ENCODE measurements around the gene SNX7. TPM values are rescaled to one million over a fixed set of nuclear protein-coding genes. Genes with fewer than 3 reads are reported as not detected.

Gene SNX7
- total RNA-seq, 8 experiments from 2014 or later, result 12.4 to 34.7 (median 18.9) TPM

DNA sequence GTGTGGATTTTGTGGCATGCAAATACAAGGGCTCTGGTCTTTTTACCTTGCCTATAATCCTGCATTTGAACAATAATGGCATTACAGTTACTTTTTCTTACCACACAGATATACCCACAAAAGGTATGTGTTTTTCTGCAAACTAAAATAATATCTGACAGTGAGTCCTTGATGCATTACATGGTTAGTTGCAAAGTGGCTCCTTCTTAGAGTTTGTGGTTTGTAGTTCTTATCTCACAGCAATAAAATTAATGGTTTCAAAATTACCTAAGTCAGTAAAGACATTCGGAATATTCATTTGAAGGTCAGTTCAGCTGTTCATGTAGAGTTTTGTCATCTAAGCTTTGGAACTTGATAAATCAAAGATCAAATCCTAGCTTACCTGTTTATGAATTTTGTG lies 43.5 kb downstream of the SNX7 start:
- Histone ChIP-seq H3K4me1 (replicated peaks in 1 of 2) (peaks cover 11 to 12% of the 10 kb centered on the region in 2 donors), H3K27ac (no peak overlapping the region), H3K4me3 (no peak overlapping the region)
- ATAC-seq (replicated peaks in 6 of 8), result no peak
- WGBS, 10 experiments, result 40 to 100% (median 97%) methylated on average over 1 of the region's 1 CpG; no CpG with 5 or more reads in 2 of the 10 experiments
- in situ Hi-C loops (cut with MboI; ENCODE audit: low pct_unique_long_range_greater_than_20kb in 2 of 9, low sequenced_read_pairs in 9 of 9, unreplicated experiment in 9 of 9), result no loop called here

- in situ Hi-C loops (cut with MboI; ENCODE audit: low pct_unique_long_range_greater_than_20kb in 2 of 9, low sequenced_read_pairs in 9 of 9, unreplicated experiment in 9 of 9), result no loop called here
- no peak overlapping the region for H3K4me3 ChIP-seq
- ATAC-seq (replicated peaks in 6 of 8), result no peak
- H3K27ac ChIP-seq, result no peak overlapping the region
- peaks cover 11 to 12% of the 10 kb centered on the region in 2 donors for H3K4me1 ChIP-seq (replicated peaks in 1 of 2)
- WGBS, 10 experiments, result 72 to 100% (median 93%) methylated on average over 1 to 2 of the region's 2 CpGs
Observed at GRCh38 chr1:98705591-98705990, 44.1 kb downstream of the SNX7 start.

DNA sequence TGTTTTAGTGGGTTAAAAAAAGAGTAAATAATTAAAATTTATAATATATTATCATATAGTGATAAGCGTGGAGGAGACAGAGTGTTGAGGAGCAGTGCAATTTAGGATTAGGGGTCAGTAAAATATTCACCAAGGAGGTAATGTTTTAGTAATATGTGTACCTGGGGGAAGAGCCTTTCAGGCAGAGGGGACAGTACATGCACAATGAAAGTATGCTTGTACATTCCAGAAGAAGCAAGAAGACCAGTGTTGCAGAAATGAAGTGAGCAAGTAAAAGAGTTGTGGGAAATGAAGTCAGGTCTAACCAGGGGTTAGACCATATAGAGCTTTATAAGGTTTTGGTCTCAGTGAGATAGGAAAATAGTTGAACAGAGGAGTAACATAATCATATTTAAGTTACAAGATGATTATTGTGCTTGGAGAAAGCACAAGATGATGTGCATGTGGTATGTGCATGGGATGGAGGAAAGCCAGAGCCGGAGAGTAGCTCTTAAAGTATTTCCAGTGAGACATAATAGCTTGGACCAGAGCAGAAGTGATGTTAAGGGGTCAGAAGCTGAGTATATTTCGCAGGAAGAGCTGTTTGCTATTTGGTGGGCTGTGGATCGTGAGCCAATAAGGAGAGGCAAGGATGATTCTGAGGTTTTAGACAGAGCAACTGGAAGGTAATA lies 44.8 kb downstream of the SNX7 start:
- no peak overlapping the region for H3K4me3 ChIP-seq
- H3K4me1 ChIP-seq (replicated peaks in 1 of 2), result peaks cover 11 to 12% of the 10 kb centered on the region in 2 donors
- H3K27ac ChIP-seq, result no peak overlapping the region
- in situ Hi-C loops (cut with MboI; ENCODE audit: low pct_unique_long_range_greater_than_20kb in 2 of 9, low sequenced_read_pairs in 9 of 9, unreplicated experiment in 9 of 9), result no loop called here
- WGBS, 10 experiments, result 69 to 100% (median 90%) methylated on average over 1 to 4 of the region's 4 CpGs
- ATAC-seq (replicated peaks in 6 of 8), result peak in 1 of 8 experiments; percentile 23

GRCh38 chr1:98707556-98707955 lies 46.0 kb downstream of the SNX7 start:
- no peak overlapping the region for H3K4me3 ChIP-seq
- no peak overlapping the region for H3K27ac ChIP-seq
- peak in 3 of 8 experiments; percentile 39 to 86 (median 52) for ATAC-seq (replicated peaks in 6 of 8)
- in situ Hi-C loops (cut with MboI; ENCODE audit: low pct_unique_long_range_greater_than_20kb in 2 of 9, low sequenced_read_pairs in 9 of 9, unreplicated experiment in 9 of 9), result no loop called here
- H3K4me1 ChIP-seq (replicated peaks in 1 of 2), result peaks cover 11 to 12% of the 10 kb centered on the region in 2 donors

DNA sequence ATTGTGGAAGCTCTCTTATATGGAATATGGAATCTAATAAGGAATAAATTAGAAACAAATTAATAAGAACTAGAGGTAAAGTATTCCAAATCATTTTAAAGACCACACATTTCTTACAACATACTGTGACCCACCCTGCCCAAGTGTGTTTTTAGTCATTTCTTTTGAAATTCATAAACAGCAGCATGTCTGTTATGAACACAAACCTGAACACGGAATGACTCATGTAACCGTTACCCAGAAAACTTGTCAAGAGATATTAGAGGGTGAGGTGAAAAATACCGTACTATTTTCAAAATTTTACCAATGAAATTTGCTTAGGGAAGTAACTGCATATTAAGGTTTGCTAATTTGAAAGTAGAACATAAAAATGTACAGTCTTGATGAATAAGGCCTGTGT lies 48.4 kb downstream of the SNX7 start:
- no peak overlapping the region for H3K27ac ChIP-seq
- peaks cover under 1 to 4% of the 10 kb centered on the region in 2 donors for H3K4me1 ChIP-seq (replicated peaks in 1 of 2)
- H3K4me3 ChIP-seq, result no peak overlapping the region
- in situ Hi-C loops (cut with MboI; ENCODE audit: low pct_unique_long_range_greater_than_20kb in 2 of 9, low sequenced_read_pairs in 9 of 9, unreplicated experiment in 9 of 9), result no loop called here
- 81 to 100% (median 97%) methylated on average over 2 to 3 of the region's 3 CpGs; no CpG with 5 or more reads in 1 of the 10 experiments for WGBS, 10 experiments
- no peak for ATAC-seq (replicated peaks in 6 of 8)

GRCh38 chr1:98723574-98723973 lies 62.1 kb downstream of the SNX7 start:
- no peaks in the 10 kb centered on the region for H3K4me1 ChIP-seq (replicated peaks in 1 of 2)
- no peak overlapping the region for H3K4me3 ChIP-seq
- H3K27ac ChIP-seq, result no peak overlapping the region
- no peak for ATAC-seq (replicated peaks in 6 of 8)
- in situ Hi-C loops (cut with MboI; ENCODE audit: low pct_unique_long_range_greater_than_20kb in 2 of 9, low sequenced_read_pairs in 9 of 9, unreplicated experiment in 9 of 9), result no loop called here
- WGBS, 10 experiments, result 71 to 92% (median 78%) methylated on average over 3 to 8 of the region's 8 CpGs; no CpG with 5 or more reads in 1 of the 10 experiments

GRCh38 chr1:98732985-98733781 lies 71.7 kb downstream of the SNX7 start:
- in situ Hi-C loops (cut with MboI; ENCODE audit: low pct_unique_long_range_greater_than_20kb in 2 of 9, low sequenced_read_pairs in 9 of 9, unreplicated experiment in 9 of 9), result no loop called here
- H3K27ac ChIP-seq, result no peak overlapping the region
- H3K4me3 ChIP-seq, result no peak overlapping the region
- no peak for ATAC-seq (replicated peaks in 6 of 8)
- peaks cover 0 to 2% of the 10 kb centered on the region in 2 donors for H3K4me1 ChIP-seq (replicated peaks in 1 of 2)
- WGBS, 10 experiments, result 45 to 88% (median 78%) methylated on average over 4 to 9 of the region's 9 CpGs; no CpG with 5 or more reads in 1 of the 10 experiments

DNA sequence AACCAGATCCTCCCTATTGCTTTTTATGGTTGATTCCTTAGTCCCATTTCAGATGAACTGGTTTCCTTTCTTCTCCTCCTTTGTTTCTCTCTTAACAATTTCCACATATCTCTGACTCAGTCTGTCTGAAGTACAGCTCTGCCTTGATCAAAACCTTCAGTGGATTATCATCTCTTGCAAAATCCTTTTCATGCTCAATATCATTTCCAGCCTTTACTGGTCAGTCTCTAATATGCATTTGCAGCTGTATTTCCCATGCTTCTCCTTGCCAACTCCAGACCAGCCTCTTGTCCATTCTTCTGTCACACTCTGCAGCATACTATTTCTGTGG lies 72.2 kb downstream of the SNX7 start:
- Histone ChIP-seq H3K4me3 (no peak overlapping the region), H3K27ac (no peak overlapping the region), H3K4me1 (replicated peaks in 1 of 2) (peaks cover 0 to 2% of the 10 kb centered on the region in 2 donors)
- peak in 2 of 8 experiments; percentile 59 to 93 for ATAC-seq (replicated peaks in 6 of 8)
- in situ Hi-C loops (cut with MboI; ENCODE audit: low pct_unique_long_range_greater_than_20kb in 2 of 9, low sequenced_read_pairs in 9 of 9, unreplicated experiment in 9 of 9), result no loop called here

GRCh38 chr1:98735756-98736155 lies 74.2 kb downstream of the SNX7 start:
- Histone ChIP-seq H3K4me3 (no peak overlapping the region), H3K27ac (no peak overlapping the region), H3K4me1 (replicated peaks in 1 of 2) (no peaks in the 10 kb centered on the region)
- in situ Hi-C loops (cut with MboI; ENCODE audit: low pct_unique_long_range_greater_than_20kb in 2 of 9, low sequenced_read_pairs in 9 of 9, unreplicated experiment in 9 of 9), result no loop called here
- ATAC-seq (replicated peaks in 6 of 8), result no peak

GRCh38 chr1:98737835-98738234 lies 76.3 kb downstream of the SNX7 start:
- Histone ChIP-seq H3K4me1 (replicated peaks in 1 of 2) (no peaks in the 10 kb centered on the region), H3K27ac (no peak overlapping the region), H3K4me3 (no peak overlapping the region)
- in situ Hi-C loops (cut with MboI; ENCODE audit: low pct_unique_long_range_greater_than_20kb in 2 of 9, low sequenced_read_pairs in 9 of 9, unreplicated experiment in 9 of 9), result no loop called here
- no peak for ATAC-seq (replicated peaks in 6 of 8)

DNA sequence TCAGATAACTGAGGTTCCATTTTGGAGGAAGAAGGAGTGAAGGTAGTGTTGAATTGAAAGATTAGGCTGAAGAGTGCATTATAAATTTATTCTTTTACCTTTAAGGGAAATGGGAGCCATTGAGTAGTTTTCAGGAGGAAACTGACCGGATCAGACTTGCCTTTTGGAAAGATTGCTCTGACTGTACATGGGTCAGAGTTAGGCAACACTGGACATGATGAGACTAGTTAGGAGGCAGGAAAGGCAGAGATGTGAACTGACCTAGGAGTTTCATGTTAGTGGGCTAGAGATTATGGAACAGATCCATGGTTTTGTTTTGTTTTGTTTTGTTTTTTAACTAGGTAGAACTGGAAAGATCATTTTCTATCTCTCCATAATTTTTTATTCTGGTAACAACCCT lies 78.2 kb downstream of the SNX7 start:
- Histone ChIP-seq H3K4me1 (replicated peaks in 1 of 2) (no peaks in the 10 kb centered on the region), H3K4me3 (no peak overlapping the region), H3K27ac (no peak overlapping the region)
- ATAC-seq (replicated peaks in 6 of 8), result no peak
- WGBS, 10 experiments, result 75 to 100% (median 91%) methylated on average over 1 of the region's 1 CpG
- in situ Hi-C loops (cut with MboI; ENCODE audit: low pct_unique_long_range_greater_than_20kb in 2 of 9, low sequenced_read_pairs in 9 of 9, unreplicated experiment in 9 of 9), result no loop called here

DNA sequence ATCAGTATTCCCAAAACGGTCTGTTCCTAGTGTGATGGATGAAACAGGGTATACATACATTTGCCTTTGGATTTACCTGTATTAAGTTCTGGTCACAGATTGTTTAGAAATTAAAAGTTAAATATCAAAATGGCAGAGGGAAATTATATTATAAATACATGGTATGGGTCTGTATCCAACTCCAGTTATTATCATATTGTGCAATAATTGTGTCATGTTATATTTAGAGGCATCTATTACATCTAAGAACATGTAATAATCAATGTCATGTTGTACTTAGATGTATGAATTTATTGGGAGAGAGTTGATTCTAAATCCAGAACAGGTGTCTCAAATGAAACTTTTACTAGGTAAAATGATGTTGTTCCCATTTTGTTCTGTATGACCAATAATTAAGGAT lies 79.6 kb downstream of the SNX7 start:
- in situ Hi-C loops (cut with MboI; ENCODE audit: low pct_unique_long_range_greater_than_20kb in 2 of 9, low sequenced_read_pairs in 9 of 9, unreplicated experiment in 9 of 9), result no loop called here
- no peak overlapping the region for H3K27ac ChIP-seq
- no peak overlapping the region for H3K4me3 ChIP-seq
- 20 to 86% (median 56%) methylated on average over 1 of the region's 1 CpG; no CpG with 5 or more reads in 1 of the 10 experiments for WGBS, 10 experiments
- no peaks in the 10 kb centered on the region for H3K4me1 ChIP-seq (replicated peaks in 1 of 2)
- no peak for ATAC-seq (replicated peaks in 6 of 8)

DNA sequence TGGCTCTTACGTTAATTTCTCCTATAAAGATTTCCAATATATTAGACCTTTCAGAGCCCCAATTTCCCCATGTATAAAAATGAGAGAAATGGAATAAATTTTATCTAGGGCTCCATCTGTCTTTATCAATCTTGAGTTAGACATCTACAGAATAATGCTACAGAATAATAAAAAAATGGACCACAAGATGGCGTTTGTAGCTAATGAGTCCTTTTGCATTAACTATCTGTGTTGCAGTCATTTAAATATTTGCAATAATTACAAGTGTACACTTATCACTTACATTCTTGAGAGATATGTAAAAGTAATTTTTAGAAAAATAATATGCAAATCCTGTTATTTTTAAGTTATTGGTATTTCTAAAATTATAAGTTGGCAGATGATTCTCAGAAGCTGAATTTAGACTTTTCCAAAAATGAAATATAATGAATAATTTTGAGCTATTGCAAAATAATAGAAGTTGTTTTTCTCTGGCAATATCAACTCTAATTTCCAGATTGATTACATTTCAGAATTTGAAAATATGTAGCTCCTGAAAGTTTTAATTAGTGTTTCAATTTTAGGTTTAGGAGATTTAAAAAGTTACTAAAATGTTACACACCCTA lies 87.7 kb downstream of the SNX7 start:
- no peak overlapping the region for H3K4me3 ChIP-seq
- in situ Hi-C loops (cut with MboI; ENCODE audit: low pct_unique_long_range_greater_than_20kb in 2 of 9, low sequenced_read_pairs in 9 of 9, unreplicated experiment in 9 of 9), result no loop called here
- no peaks in the 10 kb centered on the region for H3K4me1 ChIP-seq (replicated peaks in 1 of 2)
- 11 to 78% (median 54%) methylated on average over 1 to 2 of the region's 2 CpGs for WGBS, 10 experiments
- ATAC-seq (replicated peaks in 6 of 8), result no peak
- H3K27ac ChIP-seq, result no peak overlapping the region
